Right atrium auricular region (tissue), 2 donors: ENCODE results near the gene LPP. TPM values are rescaled to one million over a fixed set of nuclear protein-coding genes. Genes with fewer than 3 reads are reported as not detected.

Experiments used
- DNase-seq: peaks from one replicate; pipeline ENCODE4 v3.0.0-alpha.2; 2019; ENCODE audit warnings: low spot score
- H3K27ac ChIP-seq, 2 donors: fragments of 200-600 bp; sonication (generic); 1 replicate in 1 of 2; 2 replicates in 1 of 2; pipeline ENCODE4 v1.5.1; 2016 to 2019
- H3K27me3 ChIP-seq, 2 donors: fragments of 200-600 bp; sonication (generic); one replicate each; pipeline versions ENCODE4 v1.5.1 to v1.6.0; 2017 to 2019
- H3K36me3 ChIP-seq: fragments of 200-600 bp; sonication (generic); one replicate; pipeline ENCODE4 v1.5.1; 2016
- H3K4me1 ChIP-seq, 2 donors: fragments of 200-600 bp; sonication (generic); one replicate each; pipeline versions ENCODE4 v1.5.1 to v1.6.0; 2017 to 2019
- H3K4me3 ChIP-seq, 2 donors: fragments of 200-600 bp; sonication (generic); 1 replicate in 1 of 2; 2 replicates in 1 of 2; pipeline ENCODE4 v1.5.1; 2017 to 2019; ENCODE audit warnings: mild to moderate bottlenecking in 1 of 2, moderate library complexity in 1 of 2
- H3K9me3 ChIP-seq, 2 donors: fragments of 200-600 bp; sonication (generic); one replicate each; pipeline ENCODE4 v1.5.1; 2019
- total RNA-seq, 2 donors: library from RNA; depleted of rRNA; stranded (reverse); fragments of >200 nt; gene quantifications; one replicate each; pipeline ENCODE4 v1.1.0, GENCODE V29; 2016
- TF ChIP-seq, protein P1 (sequence below), 2 donors: fragments of 200-600 bp; sonication (generic); IDR thresholded peaks; one replicate each; pipeline ENCODE4 v1.5.1; 2019; ENCODE audit warnings: antibody characterized with exemption in 2 of 2

LPP gene
- total RNA-seq, 2 donors from 2014 or later = 117 to 186 TPM

DNA sequence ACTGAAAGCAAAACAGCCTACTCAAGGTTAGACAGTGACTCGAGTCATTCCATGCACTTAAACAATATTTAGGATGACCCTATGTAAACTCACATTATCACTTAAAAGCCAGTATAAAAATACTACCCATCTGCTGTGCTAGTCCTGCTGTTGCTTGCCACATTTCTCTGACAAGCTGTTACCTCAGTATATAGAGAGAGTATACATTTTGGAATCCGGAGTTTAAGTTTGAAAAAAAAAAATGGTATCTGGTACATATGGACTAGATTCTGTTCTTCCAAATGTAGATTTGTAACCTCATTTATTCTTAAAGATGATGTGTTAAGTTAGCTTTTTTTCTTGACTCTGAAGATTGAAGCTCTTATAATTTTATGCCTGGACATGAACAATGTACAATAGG, 514.0 kb downstream of the LPP start:
- no peaks in the 10 kb centered on the region for H3K36me3 ChIP-seq
- peak overlapping the region in 1 of 2 donors; percentile 10 for H3K27ac ChIP-seq
- TF ChIP-seq, protein P1, sequence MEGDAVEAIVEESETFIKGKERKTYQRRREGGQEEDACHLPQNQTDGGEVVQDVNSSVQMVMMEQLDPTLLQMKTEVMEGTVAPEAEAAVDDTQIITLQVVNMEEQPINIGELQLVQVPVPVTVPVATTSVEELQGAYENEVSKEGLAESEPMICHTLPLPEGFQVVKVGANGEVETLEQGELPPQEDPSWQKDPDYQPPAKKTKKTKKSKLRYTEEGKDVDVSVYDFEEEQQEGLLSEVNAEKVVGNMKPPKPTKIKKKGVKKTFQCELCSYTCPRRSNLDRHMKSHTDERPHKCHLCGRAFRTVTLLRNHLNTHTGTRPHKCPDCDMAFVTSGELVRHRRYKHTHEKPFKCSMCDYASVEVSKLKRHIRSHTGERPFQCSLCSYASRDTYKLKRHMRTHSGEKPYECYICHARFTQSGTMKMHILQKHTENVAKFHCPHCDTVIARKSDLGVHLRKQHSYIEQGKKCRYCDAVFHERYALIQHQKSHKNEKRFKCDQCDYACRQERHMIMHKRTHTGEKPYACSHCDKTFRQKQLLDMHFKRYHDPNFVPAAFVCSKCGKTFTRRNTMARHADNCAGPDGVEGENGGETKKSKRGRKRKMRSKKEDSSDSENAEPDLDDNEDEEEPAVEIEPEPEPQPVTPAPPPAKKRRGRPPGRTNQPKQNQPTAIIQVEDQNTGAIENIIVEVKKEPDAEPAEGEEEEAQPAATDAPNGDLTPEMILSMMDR (IDR thresholded peaks at IDR 0.05) = no peak
- H3K27me3 ChIP-seq = no peaks in the 10 kb centered on the region
- H3K4me3 ChIP-seq = no peak overlapping the region
- DNase-seq = no peak
- H3K9me3 ChIP-seq = no peaks in the 10 kb centered on the region
- peaks cover 0 to 16% of the 10 kb centered on the region in 2 donors for H3K4me1 ChIP-seq

GRCh38 chr3:188670446-188670845, 516.5 kb downstream of the LPP start:
- Histone ChIP-seq H3K4me1 (peaks cover 0 to 13% of the 10 kb centered on the region in 2 donors), H3K27me3 (no peaks in the 10 kb centered on the region), H3K9me3 (no peaks in the 10 kb centered on the region), H3K4me3 (no peak overlapping the region), H3K27ac (no peak overlapping the region), H3K36me3 (no peaks in the 10 kb centered on the region)
- TF ChIP-seq, protein P1 (IDR thresholded peaks at IDR 0.05) = no peak
- DNase-seq = no peak

- Histone ChIP-seq H3K4me3 (no peak overlapping the region), H3K36me3 (no peaks in the 10 kb centered on the region), H3K27me3 (no peaks in the 10 kb centered on the region), H3K27ac (no peak overlapping the region), H3K9me3 (no peaks in the 10 kb centered on the region), H3K4me1 (peaks cover 0 to 13% of the 10 kb centered on the region in 2 donors)
- TF ChIP-seq, protein P1 (IDR thresholded peaks at IDR 0.05) = no peak
- no peak for DNase-seq
Observed at GRCh38 chr3:188671971-188672370, 518.0 kb downstream of the LPP start.

DNA sequence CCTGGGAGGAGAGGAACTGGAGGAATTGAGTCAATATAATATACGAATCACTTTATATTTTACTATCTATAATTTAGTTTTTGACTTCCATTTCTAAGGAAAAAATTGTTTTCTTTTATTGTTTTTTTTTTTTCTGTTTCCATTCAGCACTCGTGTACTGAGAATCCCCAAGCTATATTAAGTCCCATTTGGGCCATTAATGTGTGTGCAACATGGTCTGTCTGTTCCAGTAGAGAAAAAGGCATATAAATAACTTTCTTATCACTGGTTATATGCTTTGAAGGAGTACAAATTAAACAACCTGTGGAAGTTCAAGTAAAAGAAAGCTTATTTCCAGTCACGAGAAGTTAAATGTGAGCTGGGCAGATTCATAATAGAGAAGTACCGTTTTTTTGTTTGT, 518.9 kb downstream of the LPP start:
- Histone ChIP-seq H3K4me1 (peaks cover 0 to 13% of the 10 kb centered on the region in 2 donors), H3K27me3 (no peaks in the 10 kb centered on the region), H3K9me3 (no peaks in the 10 kb centered on the region), H3K4me3 (no peak overlapping the region), H3K27ac (no peak overlapping the region), H3K36me3 (no peaks in the 10 kb centered on the region)
- TF ChIP-seq, protein P1 (IDR thresholded peaks at IDR 0.05) = no peak
- DNase-seq = no peak

DNA sequence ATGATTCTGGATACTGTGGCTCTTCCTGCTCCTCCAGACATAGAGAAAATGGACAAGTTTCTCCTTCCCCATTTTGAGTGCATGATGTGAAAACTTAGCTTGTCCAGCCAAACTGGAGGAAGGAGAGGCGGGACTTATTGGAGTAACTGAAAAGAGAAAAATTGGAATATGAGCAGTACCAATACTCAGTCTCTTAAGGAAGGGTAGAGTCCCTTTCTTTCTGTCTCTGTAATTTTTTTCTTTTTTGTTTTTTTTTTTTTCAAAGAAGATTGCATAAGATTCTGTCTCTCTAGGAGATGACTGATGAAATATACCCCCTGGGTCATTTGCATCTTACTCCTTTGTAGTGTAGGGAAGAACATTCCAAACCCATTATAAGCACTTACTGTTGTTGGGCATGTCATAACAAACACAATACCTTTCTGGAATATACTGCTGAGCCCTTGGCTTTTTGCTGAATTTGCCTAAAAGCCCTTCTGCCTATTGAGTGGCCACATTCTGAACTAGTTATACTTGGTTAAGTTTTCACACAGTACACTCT, 519.8 kb downstream of the LPP start:
- Histone ChIP-seq H3K27me3 (no peaks in the 10 kb centered on the region), H3K9me3 (no peaks in the 10 kb centered on the region), H3K27ac (peak overlapping the region in 1 of 2 donors; percentile 11), H3K36me3 (no peaks in the 10 kb centered on the region), H3K4me1 (peaks cover 0 to 13% of the 10 kb centered on the region in 2 donors), H3K4me3 (no peak overlapping the region)
- TF ChIP-seq, protein P1 (IDR thresholded peaks at IDR 0.05) = no peak
- no peak for DNase-seq

DNA sequence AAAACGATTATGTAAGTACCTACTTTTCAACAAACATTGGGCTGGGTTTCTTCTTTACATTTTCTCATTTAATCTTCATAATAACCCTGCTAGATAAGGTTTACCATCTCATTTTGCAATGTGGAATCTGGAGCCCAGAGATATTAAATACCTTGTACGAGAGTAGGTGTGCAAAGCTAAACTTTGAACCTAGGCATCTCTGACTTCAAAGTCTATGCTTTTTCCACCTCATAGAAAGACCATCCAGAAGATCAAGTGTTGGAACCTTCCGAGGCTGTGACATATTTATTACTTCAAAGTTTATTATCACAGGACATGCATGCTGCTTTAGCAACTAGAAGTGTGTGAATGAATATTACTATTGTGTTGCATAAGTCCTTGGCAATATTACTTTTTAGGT, 520.6 kb downstream of the LPP start:
- TF ChIP-seq, protein P1 (IDR thresholded peaks at IDR 0.05) = no peak
- Histone ChIP-seq H3K27ac (no peak overlapping the region), H3K4me3 (no peak overlapping the region), H3K4me1 (peaks cover 0 to 17% of the 10 kb centered on the region in 2 donors), H3K9me3 (no peaks in the 10 kb centered on the region), H3K27me3 (no peaks in the 10 kb centered on the region), H3K36me3 (no peaks in the 10 kb centered on the region)
- DNase-seq = no peak
